HepG2 (cell line): ENCODE data around the gene SIGLEC7. TPM values are rescaled to one million over a fixed set of nuclear protein-coding genes. Genes with fewer than 3 reads are reported as not detected.

ENCODE experiments used
- ARID5B ChIP-seq: IDR thresholded peaks from 2 replicates; pipeline ENCODE4 v1.4.0; 2020; ENCODE audit warnings: mild to moderate bottlenecking, missing genetic modification reagents
- BATF2 ChIP-seq: sonication (generic); formaldehyde crosslinking; IDR thresholded peaks from 2 replicates; pipeline ENCODE4 v1.8.0; 2022; ENCODE audit warnings: mild to moderate bottlenecking, missing genetic modification reagents, moderate library complexity
- MAFG ChIP-seq: sonication (generic); formaldehyde crosslinking; IDR thresholded peaks from 2 replicates; pipeline ENCODE4 v1.5.1; 2020; ENCODE audit warnings: mild to moderate bottlenecking, missing genetic modification reagents
- MLLT10 ChIP-seq: sonication (generic); formaldehyde crosslinking; IDR thresholded peaks from 2 replicates; pipeline ENCODE4 v1.4.0; 2020; ENCODE audit warnings: missing genetic modification reagents
- NKX3-1 ChIP-seq: sonication (generic); formaldehyde crosslinking; IDR thresholded peaks from 2 replicates; pipeline ENCODE4 v1.5.0; 2020; ENCODE audit warnings: missing genetic modification reagents
- NR2F6 ChIP-seq, 2 experiments: IDR thresholded peaks; 2 replicates each; pipeline ENCODE4 v1.6.1; 2016; ENCODE audit warnings: antibody characterized with exemption in 1 of 2, mild to moderate bottlenecking in 1 of 2
- POLR2AphosphoS5 ChIP-seq: IDR thresholded peaks from 2 replicates; pipeline ENCODE4 v1.6.1; 2012; ENCODE audit warnings: low read depth, low read length
- RORA ChIP-seq: sonication (generic); formaldehyde crosslinking; IDR thresholded peaks from 2 replicates; pipeline ENCODE4 v1.5.0; 2020; ENCODE audit warnings: mild to moderate bottlenecking, missing genetic modification reagents, moderate library complexity
- YEATS4 ChIP-seq: sonication (generic); formaldehyde crosslinking; IDR thresholded peaks from 2 replicates; pipeline ENCODE4 v1.4.0; 2020; ENCODE audit warnings: missing genetic modification reagents, borderline replicate concordance
- ZBTB20 ChIP-seq: sonication (generic); formaldehyde crosslinking; IDR thresholded peaks from 2 replicates; pipeline ENCODE4 v1.8.1; 2023; ENCODE audit warnings: missing genetic modification reagents, low read depth, mild to moderate bottlenecking, borderline replicate concordance
- ZNF225 ChIP-seq: sonication (generic); formaldehyde crosslinking; IDR thresholded peaks from 2 replicates; pipeline ENCODE4 v1.4.0; 2020; ENCODE audit warnings: mild to moderate bottlenecking, missing genetic modification reagents
- ZNF275 ChIP-seq: sonication (generic); formaldehyde crosslinking; IDR thresholded peaks from 2 replicates; pipeline ENCODE4 v1.8.0; 2022; ENCODE audit warnings: missing genetic modification reagents, mild to moderate bottlenecking, inconsistent platforms, borderline replicate concordance
- ZNF280B ChIP-seq: sonication (generic); formaldehyde crosslinking; IDR thresholded peaks from 2 replicates; pipeline ENCODE4 v1.5.0; 2020; ENCODE audit warnings: missing genetic modification reagents, mild to moderate bottlenecking, borderline replicate concordance
- ZNF513 ChIP-seq: sonication (generic); formaldehyde crosslinking; conservative IDR thresholded peaks from 2 replicates; pipeline ENCODE4 v1.5.0; 2020; ENCODE audit warnings: missing genetic modification reagents
- ZNF543 ChIP-seq: sonication (generic); formaldehyde crosslinking; IDR thresholded peaks from 2 replicates; pipeline ENCODE4 v1.4.0; 2020; ENCODE audit warnings: mild to moderate bottlenecking, missing genetic modification reagents
- polyA plus RNA-seq, 8 experiments: library from polyadenylated mRNA; depleted of rRNA in 3 of 8; stranded (reverse) in 7 of 8; unstranded in 1 of 8; fragments of >200 nt; fragmentation: Illumina TruSeq in 4 of 8; extraction: Trizol in 4 of 8; gene quantifications; 2 replicates each; pipeline versions ENCODE4 v1.2.1 to v1.2.3, GENCODE V29; 2011 to 2016; ENCODE audit warnings: low read depth in 4 of 8, missing spikeins in 1 of 8, mixed read lengths in 1 of 8; ENCODE audit not compliant: insufficient read depth in 1 of 8
- total RNA-seq, 5 experiments: library from RNA; depleted of rRNA; stranded (reverse); fragments of >200 nt; fragmentation: Illumina TruSeq; extraction: Trizol; gene quantifications; 2 replicates each; pipeline ENCODE4 v1.2.3, GENCODE V29; 2016; ENCODE audit warnings: low read depth in 1 of 5
- TF ChIP-seq, protein P1 (sequence below): sonication (generic); formaldehyde crosslinking; IDR thresholded peaks from 2 replicates; pipeline ENCODE4 v1.5.1; 2020; ENCODE audit warnings: missing genetic modification reagents, mild to moderate bottlenecking, borderline replicate concordance

SIGLEC7 gene
- total and polyA plus RNA-seq, 2 of the 13 experiments (the other 11 are each of a cell fraction or from before 2014, with no cell fraction given), result not detected

GRCh38 chr19:51108066-51108804, 33.9 kb upstream of the SIGLEC7 start, which contains the start of gene CTU1 (continued):
- TF ChIP-seq NKX3-1 (no peak), POLR2AphosphoS5 (peak; percentile 86), ARID5B (CRISPR knock-in tag) (peak; percentile 50; the same call in 1 of the 2 replicates), ZNF280B (no peak; the same call in 1 of the 2 replicates), MAFG (no peak), ZNF275 (no peak; the same call in 1 of the 2 replicates), BATF2 (CRISPR knock-in tag) (no peak), RORA (CRISPR knock-in tag) (no peak), NR2F6 (IDR thresholded peaks at IDR 0.05) (no peak), NR2F6 (CRISPR knock-in tag; IDR thresholded peaks at IDR 0.05) (no peak), ZNF513 (CRISPR knock-in tag) (no peak), MLLT10 (CRISPR knock-in tag) (no peak), ZNF225 (CRISPR knock-in tag) (no peak), YEATS4 (peak; percentile 88; the same call in 1 of the 2 replicates), ZBTB20 (CRISPR knock-in tag) (no peak), ZNF543 (0 out of 2 replicates have a peak, but pooled peaks have one; percentile 50)
- TF ChIP-seq, protein P1, sequence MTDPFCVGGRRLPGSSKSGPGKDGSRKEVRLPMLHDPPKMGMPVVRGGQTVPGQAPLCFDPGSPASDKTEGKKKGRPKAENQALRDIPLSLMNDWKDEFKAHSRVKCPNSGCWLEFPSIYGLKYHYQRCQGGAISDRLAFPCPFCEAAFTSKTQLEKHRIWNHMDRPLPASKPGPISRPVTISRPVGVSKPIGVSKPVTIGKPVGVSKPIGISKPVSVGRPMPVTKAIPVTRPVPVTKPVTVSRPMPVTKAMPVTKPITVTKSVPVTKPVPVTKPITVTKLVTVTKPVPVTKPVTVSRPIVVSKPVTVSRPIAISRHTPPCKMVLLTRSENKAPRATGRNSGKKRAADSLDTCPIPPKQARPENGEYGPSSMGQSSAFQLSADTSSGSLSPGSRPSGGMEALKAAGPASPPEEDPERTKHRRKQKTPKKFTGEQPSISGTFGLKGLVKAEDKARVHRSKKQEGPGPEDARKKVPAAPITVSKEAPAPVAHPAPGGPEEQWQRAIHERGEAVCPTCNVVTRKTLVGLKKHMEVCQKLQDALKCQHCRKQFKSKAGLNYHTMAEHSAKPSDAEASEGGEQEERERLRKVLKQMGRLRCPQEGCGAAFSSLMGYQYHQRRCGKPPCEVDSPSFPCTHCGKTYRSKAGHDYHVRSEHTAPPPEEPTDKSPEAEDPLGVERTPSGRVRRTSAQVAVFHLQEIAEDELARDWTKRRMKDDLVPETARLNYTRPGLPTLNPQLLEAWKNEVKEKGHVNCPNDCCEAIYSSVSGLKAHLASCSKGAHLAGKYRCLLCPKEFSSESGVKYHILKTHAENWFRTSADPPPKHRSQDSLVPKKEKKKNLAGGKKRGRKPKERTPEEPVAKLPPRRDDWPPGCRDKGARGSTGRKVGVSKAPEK (CRISPR knock-in tag), result no peak
